Loucy (cell line): ENCODE data around the gene AAK1.

Source experiments
- EZH2phosphoT487 ChIP-seq: fragments of 200-600 bp; IDR thresholded peaks from 2 replicates; pipeline ENCODE4 v1.6.1; 2018; ENCODE audit warnings: antibody characterized with exemption, mild to moderate bottlenecking, moderate library complexity, borderline replicate concordance
- TF ChIP-seq, protein P1 (sequence below): fragments of 200-600 bp; sonication (generic); conservative IDR thresholded peaks from 2 replicates; pipeline ENCODE4 v1.5.1; 2014; ENCODE audit warnings: mild to moderate bottlenecking, antibody characterized with exemption, low read length

DNA sequence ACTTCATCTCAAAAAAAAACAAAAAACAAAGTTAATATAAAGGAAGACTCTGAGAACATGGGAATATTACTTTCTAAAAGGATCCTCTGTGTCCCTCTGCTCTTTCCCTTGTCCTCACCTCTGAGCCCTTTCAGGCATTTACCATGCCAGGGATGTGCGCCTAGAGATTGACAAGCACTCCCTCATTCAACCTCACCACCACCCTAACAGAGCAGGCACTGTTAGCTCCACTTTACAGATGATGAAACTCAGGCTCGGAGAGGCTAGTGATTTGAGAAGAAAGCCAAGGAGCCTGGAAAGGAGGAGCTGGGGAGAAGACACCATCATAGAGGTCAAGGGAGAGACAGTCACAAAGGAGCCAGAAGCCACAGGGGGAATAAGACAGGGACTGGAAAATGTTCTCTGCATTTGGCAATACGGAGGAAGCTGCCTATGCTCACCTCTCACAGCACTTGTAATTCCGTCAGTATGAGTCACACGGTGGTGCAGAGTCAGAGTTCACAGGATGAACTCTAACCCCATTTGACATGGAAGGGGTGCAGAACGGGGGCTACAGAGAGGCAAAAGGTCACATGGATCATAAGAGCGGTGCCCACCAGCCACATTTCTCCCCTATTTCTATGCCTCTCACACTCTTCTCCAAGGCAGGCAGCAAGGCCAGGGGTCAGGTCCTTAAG lies 104.5 kb downstream of the AAK1 start:
- TF ChIP-seq, protein P1, sequence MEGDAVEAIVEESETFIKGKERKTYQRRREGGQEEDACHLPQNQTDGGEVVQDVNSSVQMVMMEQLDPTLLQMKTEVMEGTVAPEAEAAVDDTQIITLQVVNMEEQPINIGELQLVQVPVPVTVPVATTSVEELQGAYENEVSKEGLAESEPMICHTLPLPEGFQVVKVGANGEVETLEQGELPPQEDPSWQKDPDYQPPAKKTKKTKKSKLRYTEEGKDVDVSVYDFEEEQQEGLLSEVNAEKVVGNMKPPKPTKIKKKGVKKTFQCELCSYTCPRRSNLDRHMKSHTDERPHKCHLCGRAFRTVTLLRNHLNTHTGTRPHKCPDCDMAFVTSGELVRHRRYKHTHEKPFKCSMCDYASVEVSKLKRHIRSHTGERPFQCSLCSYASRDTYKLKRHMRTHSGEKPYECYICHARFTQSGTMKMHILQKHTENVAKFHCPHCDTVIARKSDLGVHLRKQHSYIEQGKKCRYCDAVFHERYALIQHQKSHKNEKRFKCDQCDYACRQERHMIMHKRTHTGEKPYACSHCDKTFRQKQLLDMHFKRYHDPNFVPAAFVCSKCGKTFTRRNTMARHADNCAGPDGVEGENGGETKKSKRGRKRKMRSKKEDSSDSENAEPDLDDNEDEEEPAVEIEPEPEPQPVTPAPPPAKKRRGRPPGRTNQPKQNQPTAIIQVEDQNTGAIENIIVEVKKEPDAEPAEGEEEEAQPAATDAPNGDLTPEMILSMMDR = no peak
- no peak for TF ChIP-seq EZH2phosphoT487
